WTC11 (cell line): ENCODE results near the gene GALNT9. TPM values are rescaled to one million over a fixed set of nuclear protein-coding genes. Genes with fewer than 3 reads are reported as not detected.

ENCODE experiments used
- ATAC-seq: fragments of 200-7000 bp; cut with Tn5 transposase; 2 replicates; pipeline ENCODE4 v1.10.0; 2021; ENCODE audit warnings: mild to moderate bottlenecking, moderate library complexity
- CTCF ChIA-PET: fragments of 300-600 bp; sonication (Branson Sonifier 250); formaldehyde crosslinking; loops from one replicate; lab custom pipeline; 2021; ENCODE audit warnings: antibody characterized with exemption; lab: Charles Lee
- POLR2A ChIA-PET: fragments of 350-600 bp; sonication (Branson Sonifier 250); formaldehyde crosslinking; loops from one replicate; lab custom pipeline; 2021; ENCODE audit warnings: antibody characterized with exemption; lab: Charles Lee
- DNase-seq: peaks from one replicate; pipeline ENCODE4 v3.0.0; 2021; ENCODE audit warnings: low spot score
- H3K27ac Mint-ChIP-seq: 2 replicates; pipeline ENCODE4 v1.8.0; 2021; ENCODE audit warnings: mixed read lengths
- H3K27me3 Mint-ChIP-seq: 2 replicates; pipeline ENCODE4 v1.8.0; 2021; ENCODE audit warnings: low read depth, mild to moderate bottlenecking, moderate library complexity, mixed read lengths
- H3K36me3 Mint-ChIP-seq: 2 replicates; pipeline ENCODE4 v1.8.0; 2021; ENCODE audit warnings: mixed read lengths
- H3K4me1 Mint-ChIP-seq: 2 replicates; pipeline ENCODE4 v1.8.0; 2022; ENCODE audit warnings: mixed read lengths
- H3K4me3 Mint-ChIP-seq: 2 replicates; pipeline ENCODE4 v1.8.0; 2021; ENCODE audit warnings: mild to moderate bottlenecking, moderate library complexity, mixed read lengths
- H3K9me3 Mint-ChIP-seq: 2 replicates; pipeline ENCODE4 v1.8.0; 2021; ENCODE audit warnings: mixed read lengths
- CBFB ChIP-seq: sonication (generic); formaldehyde crosslinking; IDR thresholded peaks from 2 replicates; pipeline ENCODE4 v1.8.1; 2022; ENCODE audit warnings: mild to moderate bottlenecking, low read depth, missing genetic modification reagents
- ESRRA ChIP-seq: sonication (generic); formaldehyde crosslinking; IDR thresholded peaks from 2 replicates; pipeline ENCODE4 v1.8.1; 2022; ENCODE audit warnings: mild to moderate bottlenecking, missing genetic modification reagents, borderline replicate concordance
- GABPB1 ChIP-seq: sonication (generic); formaldehyde crosslinking; IDR thresholded peaks from 2 replicates; pipeline ENCODE4 v1.8.1; 2023; ENCODE audit warnings: mild to moderate bottlenecking, missing genetic modification reagents
- IRF1 ChIP-seq: sonication (generic); formaldehyde crosslinking; IDR thresholded peaks from 2 replicates; pipeline ENCODE4 v1.8.0; 2023; ENCODE audit warnings: missing genetic modification reagents
- JAZF1 ChIP-seq: fragments of 250-450 bp; sonication (Bioruptor Pico); IDR thresholded peaks from 2 replicates; pipeline ENCODE4 v1.9.0; 2021; ENCODE audit warnings: moderate library complexity, mild to moderate bottlenecking, inconsistent platforms
- NFYB ChIP-seq: sonication (generic); formaldehyde crosslinking; conservative IDR thresholded peaks from 2 replicates; pipeline ENCODE4 v1.8.0; 2022; ENCODE audit warnings: low read depth, missing genetic modification reagents
- NR1H2 ChIP-seq: sonication (generic); formaldehyde crosslinking; IDR thresholded peaks from 2 replicates; pipeline ENCODE4 v1.9.0; 2021; ENCODE audit warnings: mild to moderate bottlenecking, moderate library complexity, missing genetic modification reagents
- NR2C2 ChIP-seq: sonication (generic); formaldehyde crosslinking; IDR thresholded peaks from 2 replicates; pipeline ENCODE4 v1.8.0; 2022; ENCODE audit warnings: mild to moderate bottlenecking, missing genetic modification reagents
- ZNF317 ChIP-seq: sonication (generic); formaldehyde crosslinking; IDR thresholded peaks from 2 replicates; pipeline ENCODE4 v1.8.1; 2023; ENCODE audit warnings: low read depth, mild to moderate bottlenecking, moderate library complexity, missing genetic modification reagents, borderline replicate concordance
- total RNA-seq: library from RNA; stranded (reverse); gene quantifications from 3 replicates; pipeline ENCODE4 v1.2.3, GENCODE V29; 2021
- TF ChIP-seq, protein P1 (sequence below): fragments of 250-450 bp; sonication (Bioruptor Pico); IDR thresholded peaks from 2 replicates; pipeline ENCODE4 v1.8.0; 2021; ENCODE audit warnings: mild to moderate bottlenecking
- TF ChIP-seq, protein P2 (sequence below): fragments of 250-450 bp; sonication (Bioruptor Pico); conservative IDR thresholded peaks from 2 replicates; pipeline ENCODE4 v1.9.0; 2021; ENCODE audit warnings: mild to moderate bottlenecking
- TF ChIP-seq, protein P3 (sequence below): sonication (generic); formaldehyde crosslinking; IDR thresholded peaks from 2 replicates; pipeline ENCODE4 v1.8.1; 2022; ENCODE audit warnings: low read depth, mild to moderate bottlenecking, moderate library complexity, missing genetic modification reagents, borderline replicate concordance
- TF ChIP-seq, protein P4 (sequence below): fragments of 250-450 bp; sonication (Bioruptor Pico); IDR thresholded peaks from 2 replicates; pipeline ENCODE4 v1.9.0; 2021; ENCODE audit warnings: mild to moderate bottlenecking
- TF ChIP-seq, protein P5 (sequence below): sonication (generic); formaldehyde crosslinking; IDR thresholded peaks from 2 replicates; pipeline ENCODE4 v1.8.0; 2023; ENCODE audit warnings: mild to moderate bottlenecking, missing genetic modification reagents
- TF ChIP-seq, protein P6 (sequence below): sonication (generic); formaldehyde crosslinking; IDR thresholded peaks from 2 replicates; pipeline ENCODE4 v1.8.0; 2022; ENCODE audit warnings: mild to moderate bottlenecking, missing genetic modification reagents
- TF ChIP-seq, protein P7 (sequence below): sonication (generic); formaldehyde crosslinking; IDR thresholded peaks from 2 replicates; pipeline ENCODE4 v1.8.1; 2022; ENCODE audit warnings: low read depth, missing genetic modification reagents, borderline replicate concordance

The GALNT9 gene
- total RNA-seq, 1 experiment from 2014 or later = 0.90 TPM

DNA sequence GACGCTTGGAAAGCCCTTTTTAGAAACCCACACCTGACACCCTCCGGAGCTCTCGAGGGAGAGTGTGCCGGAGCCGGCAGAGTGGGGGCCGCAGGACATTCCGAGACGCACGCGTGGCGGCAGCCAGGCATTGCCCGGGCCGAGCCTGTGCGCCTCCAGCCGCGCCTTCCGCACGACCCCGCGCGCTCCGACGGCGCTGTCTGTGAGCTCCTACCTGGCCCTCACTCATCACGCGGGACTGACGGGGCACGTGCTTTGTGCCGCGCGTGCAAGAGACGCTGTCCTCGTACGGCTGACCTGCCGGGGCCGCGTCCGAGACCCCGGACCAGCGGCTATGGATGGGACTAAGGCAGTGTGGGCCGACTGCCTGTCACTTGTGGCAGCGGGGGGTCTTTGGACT, 5.2 kb downstream of the GALNT9 start (continued):
- TF ChIP-seq ESRRA (CRISPR knock-in tag) (no peak), NFYB (no peak)
- TF ChIP-seq, protein P1, sequence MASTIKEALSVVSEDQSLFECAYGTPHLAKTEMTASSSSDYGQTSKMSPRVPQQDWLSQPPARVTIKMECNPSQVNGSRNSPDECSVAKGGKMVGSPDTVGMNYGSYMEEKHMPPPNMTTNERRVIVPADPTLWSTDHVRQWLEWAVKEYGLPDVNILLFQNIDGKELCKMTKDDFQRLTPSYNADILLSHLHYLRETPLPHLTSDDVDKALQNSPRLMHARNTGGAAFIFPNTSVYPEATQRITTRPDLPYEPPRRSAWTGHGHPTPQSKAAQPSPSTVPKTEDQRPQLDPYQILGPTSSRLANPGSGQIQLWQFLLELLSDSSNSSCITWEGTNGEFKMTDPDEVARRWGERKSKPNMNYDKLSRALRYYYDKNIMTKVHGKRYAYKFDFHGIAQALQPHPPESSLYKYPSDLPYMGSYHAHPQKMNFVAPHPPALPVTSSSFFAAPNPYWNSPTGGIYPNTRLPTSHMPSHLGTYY = no peak
- TF ChIP-seq, protein P2, sequence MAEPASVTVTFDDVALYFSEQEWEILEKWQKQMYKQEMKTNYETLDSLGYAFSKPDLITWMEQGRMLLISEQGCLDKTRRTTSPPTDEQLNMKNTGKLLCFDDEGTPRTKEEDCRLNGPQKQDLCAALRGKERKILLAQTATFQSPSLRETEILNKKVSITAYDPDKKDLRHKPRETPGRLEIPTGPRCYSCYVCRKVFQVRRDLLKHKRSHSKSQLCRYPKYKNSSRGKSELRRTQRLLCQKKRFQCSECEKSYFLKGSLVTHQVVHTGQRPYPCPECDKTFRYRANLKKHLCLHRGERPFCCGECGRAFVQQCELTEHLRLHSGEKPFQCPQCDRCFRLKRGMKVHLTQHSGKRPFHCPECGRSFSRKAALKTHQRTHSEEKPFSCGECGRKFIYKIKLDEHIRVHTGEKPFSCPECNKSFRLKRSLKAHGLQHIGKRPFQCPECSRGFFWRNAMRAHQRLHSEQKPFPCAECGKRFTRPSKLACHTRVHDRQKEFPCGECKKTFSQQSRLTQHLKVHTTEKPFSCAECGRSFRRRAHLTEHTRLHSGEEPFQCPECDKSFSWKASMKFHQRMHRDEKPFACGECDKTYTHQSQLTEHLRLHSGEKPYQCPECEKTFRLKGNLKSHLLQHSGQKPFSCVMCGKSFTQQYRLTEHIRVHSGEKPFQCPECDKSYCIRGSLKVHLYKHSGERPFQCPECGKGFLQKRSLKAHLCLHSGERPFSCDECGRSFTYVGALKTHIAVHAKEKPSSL (CRISPR knock-in tag) = no peak

DNA sequence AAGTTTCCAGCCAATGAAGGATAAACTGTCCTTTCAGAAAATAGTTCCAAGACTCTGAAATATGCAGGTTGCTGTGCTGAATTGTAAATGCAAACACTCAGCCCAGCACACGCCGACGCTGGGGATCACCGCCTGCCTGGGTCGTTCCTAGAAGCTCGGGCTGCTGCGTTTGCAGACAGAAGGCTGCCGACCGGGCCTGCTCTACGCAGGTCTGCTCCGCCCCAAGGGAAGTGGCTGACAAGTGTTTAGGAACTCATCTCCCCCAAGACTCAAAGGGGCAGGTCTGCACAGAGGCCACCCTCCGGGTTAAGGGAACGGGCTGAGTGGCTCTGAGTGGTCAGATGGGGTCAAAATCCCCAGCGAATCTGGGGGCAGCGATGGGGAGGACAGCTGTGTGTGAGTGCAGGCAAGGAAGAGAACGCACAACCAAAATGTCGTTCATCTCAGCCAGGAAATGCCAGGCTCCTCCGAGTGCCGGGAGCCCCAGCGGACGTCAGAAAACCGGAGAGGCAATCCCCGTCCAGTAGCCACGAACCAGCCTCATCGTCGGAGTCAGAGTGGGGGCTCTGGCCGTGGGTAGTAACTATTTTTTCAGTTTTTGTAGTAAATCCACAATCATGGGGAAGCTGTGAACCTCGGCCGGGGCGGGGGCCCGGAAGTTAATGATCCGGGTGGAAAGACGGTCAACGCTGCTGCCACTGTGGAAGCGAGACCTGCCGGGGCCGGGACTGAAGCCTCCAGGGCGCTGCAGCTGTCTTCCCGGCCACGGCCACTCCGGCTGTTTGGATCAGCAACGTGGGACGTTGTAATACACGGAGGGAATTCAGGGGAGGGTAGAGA, 6.0 kb downstream of the GALNT9 start:
- H3K27me3 Mint-ChIP-seq = peaks cover 49% of the 10 kb centered on the region
- POLR2A ChIA-PET = no interaction called here
- no peak for DNase-seq
- no peak overlapping the region for H3K4me3 Mint-ChIP-seq
- H3K4me1 Mint-ChIP-seq = no peaks in the 10 kb centered on the region
- no peak for ATAC-seq
- no peak overlapping the region for H3K27ac Mint-ChIP-seq
- no peaks in the 10 kb centered on the region for H3K9me3 Mint-ChIP-seq
- TF ChIP-seq GABPB1 (CRISPR knock-in tag) = no peak
- no peak for TF ChIP-seq JAZF1 (CRISPR knock-in tag)
- TF ChIP-seq CBFB (CRISPR knock-in tag) = no peak
- TF ChIP-seq, protein P3, sequence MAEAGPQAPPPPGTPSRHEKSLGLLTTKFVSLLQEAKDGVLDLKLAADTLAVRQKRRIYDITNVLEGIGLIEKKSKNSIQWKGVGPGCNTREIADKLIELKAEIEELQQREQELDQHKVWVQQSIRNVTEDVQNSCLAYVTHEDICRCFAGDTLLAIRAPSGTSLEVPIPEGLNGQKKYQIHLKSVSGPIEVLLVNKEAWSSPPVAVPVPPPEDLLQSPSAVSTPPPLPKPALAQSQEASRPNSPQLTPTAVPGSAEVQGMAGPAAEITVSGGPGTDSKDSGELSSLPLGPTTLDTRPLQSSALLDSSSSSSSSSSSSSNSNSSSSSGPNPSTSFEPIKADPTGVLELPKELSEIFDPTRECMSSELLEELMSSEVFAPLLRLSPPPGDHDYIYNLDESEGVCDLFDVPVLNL (CRISPR knock-in tag) = no peak
- TF ChIP-seq, protein P4, sequence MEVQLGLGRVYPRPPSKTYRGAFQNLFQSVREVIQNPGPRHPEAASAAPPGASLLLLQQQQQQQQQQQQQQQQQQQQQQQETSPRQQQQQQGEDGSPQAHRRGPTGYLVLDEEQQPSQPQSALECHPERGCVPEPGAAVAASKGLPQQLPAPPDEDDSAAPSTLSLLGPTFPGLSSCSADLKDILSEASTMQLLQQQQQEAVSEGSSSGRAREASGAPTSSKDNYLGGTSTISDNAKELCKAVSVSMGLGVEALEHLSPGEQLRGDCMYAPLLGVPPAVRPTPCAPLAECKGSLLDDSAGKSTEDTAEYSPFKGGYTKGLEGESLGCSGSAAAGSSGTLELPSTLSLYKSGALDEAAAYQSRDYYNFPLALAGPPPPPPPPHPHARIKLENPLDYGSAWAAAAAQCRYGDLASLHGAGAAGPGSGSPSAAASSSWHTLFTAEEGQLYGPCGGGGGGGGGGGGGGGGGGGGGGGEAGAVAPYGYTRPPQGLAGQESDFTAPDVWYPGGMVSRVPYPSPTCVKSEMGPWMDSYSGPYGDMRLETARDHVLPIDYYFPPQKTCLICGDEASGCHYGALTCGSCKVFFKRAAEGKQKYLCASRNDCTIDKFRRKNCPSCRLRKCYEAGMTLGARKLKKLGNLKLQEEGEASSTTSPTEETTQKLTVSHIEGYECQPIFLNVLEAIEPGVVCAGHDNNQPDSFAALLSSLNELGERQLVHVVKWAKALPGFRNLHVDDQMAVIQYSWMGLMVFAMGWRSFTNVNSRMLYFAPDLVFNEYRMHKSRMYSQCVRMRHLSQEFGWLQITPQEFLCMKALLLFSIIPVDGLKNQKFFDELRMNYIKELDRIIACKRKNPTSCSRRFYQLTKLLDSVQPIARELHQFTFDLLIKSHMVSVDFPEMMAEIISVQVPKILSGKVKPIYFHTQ = no peak
- no peak for TF ChIP-seq ZNF317
- no peak for TF ChIP-seq NR1H2 (CRISPR knock-in tag)
- TF ChIP-seq, protein P5, sequence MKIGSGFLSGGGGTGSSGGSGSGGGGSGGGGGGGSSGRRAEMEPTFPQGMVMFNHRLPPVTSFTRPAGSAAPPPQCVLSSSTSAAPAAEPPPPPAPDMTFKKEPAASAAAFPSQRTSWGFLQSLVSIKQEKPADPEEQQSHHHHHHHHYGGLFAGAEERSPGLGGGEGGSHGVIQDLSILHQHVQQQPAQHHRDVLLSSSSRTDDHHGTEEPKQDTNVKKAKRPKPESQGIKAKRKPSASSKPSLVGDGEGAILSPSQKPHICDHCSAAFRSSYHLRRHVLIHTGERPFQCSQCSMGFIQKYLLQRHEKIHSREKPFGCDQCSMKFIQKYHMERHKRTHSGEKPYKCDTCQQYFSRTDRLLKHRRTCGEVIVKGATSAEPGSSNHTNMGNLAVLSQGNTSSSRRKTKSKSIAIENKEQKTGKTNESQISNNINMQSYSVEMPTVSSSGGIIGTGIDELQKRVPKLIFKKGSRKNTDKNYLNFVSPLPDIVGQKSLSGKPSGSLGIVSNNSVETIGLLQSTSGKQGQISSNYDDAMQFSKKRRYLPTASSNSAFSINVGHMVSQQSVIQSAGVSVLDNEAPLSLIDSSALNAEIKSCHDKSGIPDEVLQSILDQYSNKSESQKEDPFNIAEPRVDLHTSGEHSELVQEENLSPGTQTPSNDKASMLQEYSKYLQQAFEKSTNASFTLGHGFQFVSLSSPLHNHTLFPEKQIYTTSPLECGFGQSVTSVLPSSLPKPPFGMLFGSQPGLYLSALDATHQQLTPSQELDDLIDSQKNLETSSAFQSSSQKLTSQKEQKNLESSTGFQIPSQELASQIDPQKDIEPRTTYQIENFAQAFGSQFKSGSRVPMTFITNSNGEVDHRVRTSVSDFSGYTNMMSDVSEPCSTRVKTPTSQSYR = no peak
- TF ChIP-seq, protein P6, sequence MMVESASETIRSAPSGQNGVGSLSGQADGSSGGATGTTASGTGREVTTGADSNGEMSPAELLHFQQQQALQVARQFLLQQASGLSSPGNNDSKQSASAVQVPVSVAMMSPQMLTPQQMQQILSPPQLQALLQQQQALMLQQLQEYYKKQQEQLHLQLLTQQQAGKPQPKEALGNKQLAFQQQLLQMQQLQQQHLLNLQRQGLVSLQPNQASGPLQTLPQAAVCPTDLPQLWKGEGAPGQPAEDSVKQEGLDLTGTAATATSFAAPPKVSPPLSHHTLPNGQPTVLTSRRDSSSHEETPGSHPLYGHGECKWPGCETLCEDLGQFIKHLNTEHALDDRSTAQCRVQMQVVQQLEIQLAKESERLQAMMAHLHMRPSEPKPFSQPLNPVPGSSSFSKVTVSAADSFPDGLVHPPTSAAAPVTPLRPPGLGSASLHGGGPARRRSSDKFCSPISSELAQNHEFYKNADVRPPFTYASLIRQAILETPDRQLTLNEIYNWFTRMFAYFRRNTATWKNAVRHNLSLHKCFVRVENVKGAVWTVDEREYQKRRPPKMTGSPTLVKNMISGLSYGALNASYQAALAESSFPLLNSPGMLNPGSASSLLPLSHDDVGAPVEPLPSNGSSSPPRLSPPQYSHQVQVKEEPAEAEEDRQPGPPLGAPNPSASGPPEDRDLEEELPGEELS (CRISPR knock-in tag) = no peak
- TF ChIP-seq IRF1 (CRISPR knock-in tag) = no peak
- no peak for TF ChIP-seq NR2C2 (CRISPR knock-in tag)
- TF ChIP-seq, protein P7, sequence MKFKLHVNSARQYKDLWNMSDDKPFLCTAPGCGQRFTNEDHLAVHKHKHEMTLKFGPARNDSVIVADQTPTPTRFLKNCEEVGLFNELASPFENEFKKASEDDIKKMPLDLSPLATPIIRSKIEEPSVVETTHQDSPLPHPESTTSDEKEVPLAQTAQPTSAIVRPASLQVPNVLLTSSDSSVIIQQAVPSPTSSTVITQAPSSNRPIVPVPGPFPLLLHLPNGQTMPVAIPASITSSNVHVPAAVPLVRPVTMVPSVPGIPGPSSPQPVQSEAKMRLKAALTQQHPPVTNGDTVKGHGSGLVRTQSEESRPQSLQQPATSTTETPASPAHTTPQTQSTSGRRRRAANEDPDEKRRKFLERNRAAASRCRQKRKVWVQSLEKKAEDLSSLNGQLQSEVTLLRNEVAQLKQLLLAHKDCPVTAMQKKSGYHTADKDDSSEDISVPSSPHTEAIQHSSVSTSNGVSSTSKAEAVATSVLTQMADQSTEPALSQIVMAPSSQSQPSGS = no peak
- TF ChIP-seq, all 79 proteins: peak for 0
- CTCF ChIA-PET = interaction anchor here (1.0 to 1.5 kb wide), 3 partner anchors 39 to 238 kb away, joined by 3 to 6 read pairs (median 5); no protein-coding TSS in a partner anchor
- no peaks in the 10 kb centered on the region for H3K36me3 Mint-ChIP-seq
